Body of pancreas (tissue), 4 donors: ENCODE data around the gene NPAS1. TPM values are rescaled to one million over a fixed set of nuclear protein-coding genes. Genes with fewer than 3 reads are reported as not detected.

ENCODE experiments used
- ATAC-seq: fragments of 150-250 bp; one replicate; pipeline ENCODE4 v1.9.1; 2016
- DNase-seq, 4 donors: peaks; one replicate each; pipeline ENCODE4 v3.0.0-alpha.2; 2019
- H3K27ac ChIP-seq, 4 donors: fragments of 200-600 bp; sonication (generic); 1 replicate in 3 of 4; 2 replicates in 1 of 4; pipeline versions ENCODE4 v1.5.1 to v1.6.1; 2016 to 2019; ENCODE audit warnings: mild to moderate bottlenecking in 1 of 4, mixed read lengths in 1 of 4, moderate library complexity in 1 of 4
- H3K27me3 ChIP-seq, 2 donors: fragments of 200-600 bp; sonication (generic); one replicate each; pipeline ENCODE4 v1.6.0; 2016; ENCODE audit warnings: mild to moderate bottlenecking in 1 of 2
- H3K36me3 ChIP-seq, 2 donors: fragments of 200-600 bp; sonication (generic); replicated peaks in 1 of 2; 2 replicates each; pipeline ENCODE4 v1.5.1; 2016; ENCODE audit warnings: low read depth in 2 of 2; ENCODE audit not compliant: insufficient read depth in 1 of 2
- H3K4me1 ChIP-seq: fragments of 200-600 bp; sonication (generic); one replicate; pipeline ENCODE4 v1.6.0; 2016
- H3K4me3 ChIP-seq, 2 donors: fragments of 200-600 bp; sonication (generic); 1 replicate in 1 of 2; 2 replicates in 1 of 2; pipeline ENCODE4 v1.5.1; 2016 to 2019
- H3K9me3 ChIP-seq, 3 donors: fragments of 200-600 bp; sonication (generic); 1 replicate in 2 of 3; 2 replicates in 1 of 3; pipeline ENCODE4 v1.5.1; 2016
- CTCF ChIP-seq, 7 experiments: fragments of 450-650 bp in 4 of 7; fragments of 200-600 bp in 3 of 7; sonication (generic) in 3 of 7; IDR thresholded peaks; one replicate each; pipeline ENCODE4 v1.5.1; 2016 to 2019; ENCODE audit warnings: antibody characterized with exemption in 7 of 7
- POLR2A ChIP-seq, 3 donors: fragments of 450-650 bp; IDR thresholded peaks; one replicate each; pipeline ENCODE4 v1.6.1; 2016; ENCODE audit warnings: antibody characterized with exemption in 3 of 3, mild to moderate bottlenecking in 2 of 3
- WGBS, 2 donors: methylation state at CpG; one replicate each; pipeline ENCODE4 v1.1.5; 2017; 5-methylcytosine and 5-hydroxymethylcytosine counted together
- intact Hi-C: fragments of 100-400 bp; cut with DNase I; formaldehyde crosslinking; loops from one replicate; pipeline ENCODE4 v1.15.1; 2023
- total RNA-seq, 2 donors: library from RNA; depleted of rRNA; stranded (reverse); fragments of >200 nt; gene quantifications; one replicate each; pipeline ENCODE4 v1.1.0, GENCODE V29; 2016

The NPAS1 gene
- total RNA-seq, 2 donors from 2014 or later = not detected

DNA sequence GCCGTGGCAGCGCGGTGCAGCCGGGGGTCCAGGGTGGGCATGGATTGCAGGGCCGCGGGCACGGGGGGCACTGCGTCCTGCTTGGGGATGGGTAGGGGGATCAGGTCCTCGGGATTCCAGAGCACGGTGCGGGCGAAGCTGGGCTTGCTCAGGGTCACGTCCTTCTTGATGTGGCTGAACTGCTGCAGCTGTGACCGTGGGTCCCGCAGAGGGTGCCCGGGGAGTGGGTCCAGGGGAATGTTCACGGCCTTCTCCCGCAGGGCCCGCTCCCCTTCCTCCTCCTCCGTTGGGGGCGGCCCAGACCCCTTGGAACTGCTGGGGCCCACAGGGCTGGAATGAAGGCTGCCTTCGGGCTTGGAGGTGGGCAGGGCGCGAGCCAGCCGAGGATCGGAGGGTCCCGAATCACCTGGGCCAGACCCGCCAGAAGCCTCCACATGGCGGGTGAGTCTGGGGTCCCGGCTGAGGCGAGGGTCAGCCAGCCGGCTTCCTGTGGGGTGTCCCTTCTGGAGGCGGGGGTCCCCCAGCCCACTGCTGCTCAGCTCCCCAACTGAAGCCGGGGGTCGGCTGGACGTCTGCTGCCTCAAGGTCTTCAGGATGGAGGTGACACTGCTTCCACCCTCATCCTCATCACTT, 47.7 kb downstream of the NPAS1 start:
- Histone ChIP-seq H3K27me3 (no peaks in the 10 kb centered on the region), H3K4me1 (no peaks in the 10 kb centered on the region), H3K36me3 (peaks cover 13 to 24% of the 10 kb centered on the region in 2 donors), H3K9me3 (no peaks in the 10 kb centered on the region), H3K4me3 (no peak overlapping the region), H3K27ac (no peak overlapping the region)
- TF ChIP-seq POLR2A (IDR thresholded peaks at IDR 0.05) = no peak
- TF ChIP-seq CTCF (IDR thresholded peaks at IDR 0.05) = no peak
- ATAC-seq (no peak), DNase-seq (no peak)
- WGBS, 2 donors = 75 to 93% methylated on average over 3 to 23 of the region's 36 CpGs
- intact Hi-C loops = no loop called here

- 90 to 100% methylated on average over 1 to 8 of the region's 8 CpGs for WGBS, 2 donors
- Histone ChIP-seq H3K36me3 (peaks cover 13 to 27% of the 10 kb centered on the region in 2 donors), H3K4me1 (no peaks in the 10 kb centered on the region), H3K27me3 (no peaks in the 10 kb centered on the region), H3K4me3 (no peak overlapping the region), H3K27ac (no peak overlapping the region), H3K9me3 (no peaks in the 10 kb centered on the region)
- TF ChIP-seq CTCF (IDR thresholded peaks at IDR 0.05) (no peak), POLR2A (IDR thresholded peaks at IDR 0.05) (no peak)
- DNase-seq (no peak), ATAC-seq (no peak)
- intact Hi-C loops = no loop called here
Measured at GRCh38 chr19:47068246-47068645, 48.6 kb downstream of the NPAS1 start.

GRCh38 chr19:47068876-47069406, 49.3 kb downstream of the NPAS1 start:
- ATAC-seq (no peak), DNase-seq (no peak)
- TF ChIP-seq POLR2A (IDR thresholded peaks at IDR 0.05) (no peak), CTCF (IDR thresholded peaks at IDR 0.05) (no peak)
- Histone ChIP-seq H3K36me3 (peaks cover 13 to 27% of the 10 kb centered on the region in 2 donors), H3K4me1 (no peaks in the 10 kb centered on the region), H3K4me3 (no peak overlapping the region), H3K9me3 (no peaks in the 10 kb centered on the region), H3K27ac (no peak overlapping the region), H3K27me3 (no peaks in the 10 kb centered on the region)
- intact Hi-C loops = no loop called here
- 88 to 91% methylated on average over 9 to 18 of the region's 18 CpGs for WGBS, 2 donors

DNA sequence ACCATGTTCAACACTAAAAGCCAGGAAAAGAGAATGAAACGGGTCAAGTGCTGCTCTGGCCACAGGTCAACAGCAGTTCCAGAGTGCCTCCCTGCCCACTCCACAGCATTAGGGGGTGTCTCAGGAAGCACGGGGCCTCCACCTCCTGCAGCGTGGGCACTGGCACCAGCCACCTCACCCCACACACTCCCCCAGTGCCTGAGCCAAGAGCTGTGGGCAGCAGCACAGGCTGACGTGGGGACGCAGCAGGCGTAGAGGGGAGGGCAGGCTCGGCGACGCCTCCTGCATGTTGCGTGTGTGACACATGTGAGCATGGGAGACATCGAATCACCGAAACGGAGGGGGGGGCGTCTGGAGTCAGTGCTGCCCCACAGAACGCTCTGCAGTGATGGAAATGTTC, 50.2 kb downstream of the NPAS1 start:
- ATAC-seq = no peak
- TF ChIP-seq POLR2A (IDR thresholded peaks at IDR 0.05) = no peak
- no peak for TF ChIP-seq CTCF (IDR thresholded peaks at IDR 0.05)
- intact Hi-C loops = no loop called here
- peaks cover 13 to 27% of the 10 kb centered on the region in 2 donors for H3K36me3 ChIP-seq
- H3K4me3 ChIP-seq = no peak overlapping the region
- DNase-seq = no peak
- H3K27me3 ChIP-seq = no peaks in the 10 kb centered on the region
- H3K9me3 ChIP-seq = no peaks in the 10 kb centered on the region
- H3K4me1 ChIP-seq = no peaks in the 10 kb centered on the region
- H3K27ac ChIP-seq = no peak overlapping the region
- 88% methylated on average over 12 to 15 of the region's 15 CpGs for WGBS, 2 donors

- H3K36me3 ChIP-seq = peaks cover 13 to 30% of the 10 kb centered on the region in 2 donors
Measured at GRCh38 chr19:47070756-47071155, 51.1 kb downstream of the NPAS1 start.

More at GRCh38 chr19:47070756-47071155, 51.1 kb downstream of the NPAS1 start:
- H3K27ac ChIP-seq = no peak overlapping the region
- intact Hi-C loops = no loop called here
- no peaks in the 10 kb centered on the region for H3K4me1 ChIP-seq
- no peaks in the 10 kb centered on the region for H3K27me3 ChIP-seq
- DNase-seq (no peak), ATAC-seq (no peak)
- no peak overlapping the region for H3K4me3 ChIP-seq
- no peaks in the 10 kb centered on the region for H3K9me3 ChIP-seq
- no peak for TF ChIP-seq CTCF (IDR thresholded peaks at IDR 0.05)
- 88 to 89% methylated on average over 17 to 18 of the region's 18 CpGs for WGBS, 2 donors
